Upper lobe of left lung (tissue), 6 donors: ENCODE results near the gene SART3. TPM values are rescaled to one million over a fixed set of nuclear protein-coding genes. Genes with fewer than 3 reads are reported as not detected.

Experiments
- ATAC-seq, 2 donors: fragments of 200-7000 bp; cut with Tn5 transposase; one replicate each; pipeline ENCODE4 v1.9.1; 2022; ENCODE audit warnings: mild to moderate bottlenecking in 2 of 2, moderate library complexity in 2 of 2; ENCODE audit not compliant: low FRiP score in 2 of 2
- DNase-seq, 2 donors: peaks; one replicate each; pipeline ENCODE4 v3.0.0-alpha.2; 2019 to 2020
- H3K27ac ChIP-seq, 4 donors: fragments of 200-600 bp; sonication (generic); one replicate each; pipeline ENCODE4 v1.5.1; 2016 to 2019
- H3K27me3 ChIP-seq, 4 donors: fragments of 200-600 bp; sonication (generic); one replicate each; pipeline ENCODE4 v1.5.1; 2017 to 2019
- H3K36me3 ChIP-seq, 4 donors: fragments of 200-600 bp; sonication (generic); one replicate each; pipeline ENCODE4 v1.5.1; 2016 to 2019
- H3K4me1 ChIP-seq, 4 donors: fragments of 200-600 bp; sonication (generic); one replicate each; pipeline ENCODE4 v1.5.1; 2018 to 2019
- H3K4me3 ChIP-seq, 4 donors: fragments of 200-600 bp; sonication (generic); one replicate each; pipeline ENCODE4 v1.5.1; 2017 to 2019; ENCODE audit warnings: mild to moderate bottlenecking in 2 of 4, moderate library complexity in 1 of 4
- H3K9me3 ChIP-seq, 4 donors: fragments of 200-600 bp; sonication (generic); one replicate each; pipeline ENCODE4 v1.5.1; 2018 to 2019
- CTCF ChIP-seq, 6 experiments: fragments of 450-650 bp in 4 of 6; fragments of 200-600 bp in 2 of 6; sonication (generic) in 2 of 6; IDR thresholded peaks; one replicate each; pipeline ENCODE4 v1.5.1; 2016 to 2019; ENCODE audit warnings: antibody characterized with exemption in 6 of 6
- EP300 ChIP-seq, 4 donors: sonication (generic); formaldehyde crosslinking; IDR thresholded peaks; one replicate each; pipeline ENCODE4 v1.5.1; 2017; ENCODE audit warnings: antibody characterized with exemption in 4 of 4, control low read depth in 2 of 4
- POLR2A ChIP-seq, 4 donors: fragments of 450-650 bp; IDR thresholded peaks; one replicate each; pipeline ENCODE4 v1.5.1; 2016 to 2017; ENCODE audit warnings: antibody characterized with exemption in 4 of 4, mild to moderate bottlenecking in 2 of 4
- POLR2AphosphoS5 ChIP-seq, 2 donors: sonication (generic); formaldehyde crosslinking; IDR thresholded peaks; one replicate each; pipeline ENCODE4 v1.5.1; 2017; ENCODE audit warnings: antibody characterized with exemption in 2 of 2
- WGBS, 2 donors: methylation state at CpG; one replicate each; pipeline ENCODE4 v1.1.5; 2017 to 2018; 5-methylcytosine and 5-hydroxymethylcytosine counted together
- total RNA-seq, 6 donors: library from RNA; depleted of rRNA in 4 of 6; stranded (reverse); fragments of >200 nt in 4 of 6; gene quantifications; one replicate each; pipeline versions ENCODE4 v1.1.0 to v1.2.1, GENCODE V29; 2016 to 2021
- donor health status: DM: no; HTN: no; CAD: no; lungs with moderate emphysema.
- donor health status: DM: no; HTN: yes; CAD: no; lungs with severe emphysema.

SART3 gene
- total RNA-seq, 6 donors from 2014 or later = 36.9 to 235 (median 63.9) TPM

DNA sequence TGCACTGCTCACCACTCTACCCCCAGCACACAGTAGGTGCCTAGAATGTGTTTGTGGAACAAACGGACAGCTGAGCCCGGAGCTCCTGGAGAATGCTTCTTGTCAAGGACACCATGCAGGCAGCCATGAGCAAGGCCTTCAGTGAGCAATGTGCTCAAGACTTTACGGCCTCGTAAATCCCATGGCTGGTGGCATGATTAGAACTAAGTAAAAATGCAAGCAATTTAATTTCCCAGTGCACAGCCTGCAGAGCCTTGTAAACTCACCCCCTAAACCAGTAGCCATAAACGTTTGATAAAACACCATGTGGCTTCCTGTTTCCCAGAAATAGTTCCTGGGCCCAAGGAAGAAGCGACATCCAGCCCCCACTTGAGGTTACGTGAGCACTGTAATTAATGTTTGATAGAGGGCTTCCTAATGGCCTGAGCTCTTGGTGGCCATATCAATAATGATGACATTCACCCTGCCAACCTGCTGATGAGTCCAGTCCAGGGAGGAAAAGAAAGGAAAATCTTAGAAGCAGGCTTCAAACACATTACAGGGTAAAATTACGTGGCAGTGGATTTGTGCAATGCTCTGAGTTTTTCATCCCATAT, 82.3 kb downstream of the SART3 start:
- DNase-seq (no peak), ATAC-seq (no peak)
- H3K27ac ChIP-seq = no peak overlapping the region
- H3K27me3 ChIP-seq = no peaks in the 10 kb centered on the region
- TF ChIP-seq CTCF (IDR thresholded peaks at IDR 0.05) (no peak), POLR2A (IDR thresholded peaks at IDR 0.05) (no peak), EP300 (IDR thresholded peaks at IDR 0.05) (no peak), POLR2AphosphoS5 (IDR thresholded peaks at IDR 0.05) (no peak)
- WGBS, 2 donors = 77 to 85% methylated on average over 7 to 8 of the region's 8 CpGs
- H3K9me3 ChIP-seq = no peaks in the 10 kb centered on the region
- H3K4me1 ChIP-seq = no peaks in the 10 kb centered on the region
- H3K36me3 ChIP-seq = no peaks in the 10 kb centered on the region
- no peak overlapping the region for H3K4me3 ChIP-seq

- Histone ChIP-seq H3K36me3 (no peaks in the 10 kb centered on the region), H3K27ac (no peak overlapping the region), H3K27me3 (no peaks in the 10 kb centered on the region), H3K9me3 (no peaks in the 10 kb centered on the region), H3K4me3 (no peak overlapping the region), H3K4me1 (no peaks in the 10 kb centered on the region)
- ATAC-seq (no peak), DNase-seq (no peak)
- TF ChIP-seq CTCF (IDR thresholded peaks at IDR 0.05) (no peak), POLR2A (IDR thresholded peaks at IDR 0.05) (no peak), POLR2AphosphoS5 (IDR thresholded peaks at IDR 0.05) (no peak), EP300 (IDR thresholded peaks at IDR 0.05) (no peak)
- WGBS, 2 donors = 73 to 76% methylated on average over 6 of the region's 6 CpGs
Observed at GRCh38 chr12:108477881-108478259, 83.1 kb downstream of the SART3 start.

DNA sequence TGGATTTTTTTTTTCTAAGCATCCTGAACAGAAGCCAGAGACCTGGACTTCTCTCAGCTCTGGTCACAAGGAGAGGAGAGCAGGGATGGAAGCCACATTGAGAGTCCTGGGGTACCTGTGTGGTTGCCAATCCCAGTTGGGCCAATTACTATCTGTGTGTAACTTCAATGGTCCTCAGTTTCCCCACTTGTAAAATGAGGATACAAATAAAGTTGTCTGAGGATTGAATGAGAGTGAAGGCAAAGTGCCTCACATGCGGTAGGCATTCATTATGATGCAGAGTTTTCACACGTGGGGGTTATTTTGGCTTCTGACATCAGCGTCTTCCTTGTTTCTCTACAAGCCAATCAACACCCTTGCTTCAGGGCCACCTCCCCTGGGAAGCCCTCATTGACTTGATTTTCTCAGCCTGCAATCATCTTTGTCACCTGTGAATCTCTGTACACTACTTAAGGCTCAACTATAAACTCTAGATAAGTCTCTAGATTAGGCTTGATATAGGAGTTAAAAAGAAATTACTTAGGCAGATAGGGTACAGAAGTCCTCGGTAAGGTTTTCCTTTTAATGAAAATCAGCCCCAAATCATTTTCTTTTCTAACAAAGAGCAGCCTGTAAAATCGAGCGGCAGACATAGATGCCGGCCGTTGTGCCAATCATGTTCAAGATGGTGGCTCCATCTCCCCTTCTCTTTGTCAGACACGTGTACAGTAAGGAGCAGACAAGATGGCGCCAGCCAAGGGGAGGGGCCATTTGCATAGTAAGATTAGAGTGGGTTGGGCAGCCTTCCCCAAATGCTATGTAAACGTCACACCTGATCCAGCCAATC, 83.7 kb downstream of the SART3 start:
- Histone ChIP-seq H3K36me3 (no peaks in the 10 kb centered on the region), H3K9me3 (no peaks in the 10 kb centered on the region), H3K4me1 (no peaks in the 10 kb centered on the region), H3K27me3 (no peaks in the 10 kb centered on the region), H3K27ac (no peak overlapping the region), H3K4me3 (no peak overlapping the region)
- WGBS, 2 donors = 78 to 84% methylated on average over 11 of the region's 11 CpGs
- no peak for TF ChIP-seq POLR2AphosphoS5 (IDR thresholded peaks at IDR 0.05)
- no peak for TF ChIP-seq POLR2A (IDR thresholded peaks at IDR 0.05)
- no peak for DNase-seq
- no peak for ATAC-seq

GRCh38 chr12:108475396-108475795, 85.6 kb downstream of the SART3 start:
- TF ChIP-seq POLR2AphosphoS5 (IDR thresholded peaks at IDR 0.05) (no peak), EP300 (IDR thresholded peaks at IDR 0.05) (no peak)
- ATAC-seq = no peak

DNA sequence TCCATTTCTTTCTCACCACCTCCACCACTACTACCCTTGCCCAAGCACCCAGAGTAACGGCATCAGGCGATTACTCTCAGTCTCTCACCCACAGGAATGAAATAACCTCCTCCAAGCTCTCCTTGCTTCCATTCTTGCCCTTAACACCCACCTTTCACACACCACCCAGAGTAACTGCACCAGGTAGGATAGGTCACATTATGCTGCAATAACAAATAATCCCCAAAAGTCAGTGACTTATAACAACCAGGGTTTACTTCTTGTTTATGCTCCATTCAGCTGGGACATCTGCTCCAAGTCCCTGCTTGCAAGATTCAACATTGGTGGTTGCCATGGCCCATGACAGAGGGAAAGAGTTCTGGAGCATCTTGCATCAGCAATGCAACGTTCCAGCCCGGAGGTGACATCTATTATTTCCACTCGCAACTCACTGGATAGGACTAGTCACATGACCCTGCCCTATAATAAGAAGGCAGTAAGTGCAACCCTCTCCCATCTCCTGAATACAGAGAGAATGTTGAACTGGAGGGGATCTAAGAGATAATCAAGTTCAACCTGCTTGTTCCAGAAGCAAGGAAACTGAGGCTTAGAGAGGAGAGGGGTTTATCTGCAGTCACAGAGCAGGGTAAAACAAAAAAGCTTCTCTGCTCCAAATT, 87.4 kb downstream of the SART3 start:
- Histone ChIP-seq H3K4me3 (no peak overlapping the region), H3K36me3 (no peaks in the 10 kb centered on the region), H3K27ac (no peak overlapping the region), H3K9me3 (no peaks in the 10 kb centered on the region), H3K27me3 (no peaks in the 10 kb centered on the region), H3K4me1 (no peaks in the 10 kb centered on the region)
- DNase-seq (no peak), ATAC-seq (no peak)
- TF ChIP-seq POLR2AphosphoS5 (IDR thresholded peaks at IDR 0.05) (no peak), EP300 (IDR thresholded peaks at IDR 0.05) (no peak), POLR2A (IDR thresholded peaks at IDR 0.05) (no peak), CTCF (IDR thresholded peaks at IDR 0.05) (no peak)
- 84 to 90% methylated on average over 4 to 5 of the region's 5 CpGs for WGBS, 2 donors

More at GRCh38 chr12:108475396-108475795, 85.6 kb downstream of the SART3 start:
- Histone ChIP-seq H3K27me3 (no peaks in the 10 kb centered on the region), H3K4me3 (no peak overlapping the region), H3K9me3 (no peaks in the 10 kb centered on the region), H3K4me1 (no peaks in the 10 kb centered on the region), H3K27ac (no peak overlapping the region), H3K36me3 (no peaks in the 10 kb centered on the region)
- 68 to 82% methylated on average over 2 of the region's 2 CpGs for WGBS, 2 donors
- no peak for DNase-seq

Other genes starting within 250 kb of the SART3 start
- gene CMKLR1, start 221.9 kb downstream of the SART3 start, total RNA-seq = 10 to 100 TPM in 4 of 6 donors, 1 to 10 TPM in 2; 7.8 to 40.9 (median 19.9) TPM
- 10 to 100 TPM in 4 of 6 donors, 1 to 10 TPM in 2; 6.5 to 15.3 (median 12.2) TPM for gene FICD, start 45.9 kb downstream of the SART3 start, total RNA-seq
- 100 to 1,000 TPM; 130 to 192 (median 152) TPM for gene ISCU, start 1.4 kb upstream of the SART3 start, total RNA-seq
- gene TMEM119, start 36.9 kb upstream of the SART3 start, total RNA-seq = 10 to 100 TPM in 5 of 6 donors, 1 to 10 TPM in 1; 1.5 to 50.7 (median 20.5) TPM
- gene SELPLG, start 72.7 kb upstream of the SART3 start, total RNA-seq = 10 to 100 TPM; 25.2 to 71.4 (median 42.5) TPM
- 100 to 1,000 TPM; 154 to 297 (median 223) TPM for gene CORO1C, start 170.3 kb upstream of the SART3 start, total RNA-seq